BE2C (cell line): ENCODE results near the gene GALR2.

ENCODE experiments used
- DNase-seq: peaks from one replicate; pipeline ENCODE4 v3.0.0-alpha.2; 2020
- H3K27me3 ChIP-seq: fragments of 250-450 bp; sonication (Bioruptor Pico); 2 replicates; pipeline ENCODE4 v1.5.1; 2020; ENCODE audit warnings: mild to moderate bottlenecking
- H3K36me3 ChIP-seq: fragments of 250-450 bp; sonication (Bioruptor Pico); 2 replicates; pipeline ENCODE4 v1.5.1; 2020; ENCODE audit warnings: mild to moderate bottlenecking
- H3K4me1 ChIP-seq: fragments of 250-450 bp; sonication (Bioruptor Pico); 2 replicates; pipeline ENCODE4 v1.5.1; 2020
- H3K4me3 ChIP-seq: 2 replicates; pipeline ENCODE4 v1.5.1; 2011; ENCODE audit warnings: low read depth, low read length
- H3K9me3 ChIP-seq: fragments of 250-450 bp; sonication (Bioruptor Pico); 2 replicates; pipeline ENCODE4 v1.5.1; 2020
- CTCF ChIP-seq: IDR thresholded peaks from 2 replicates; pipeline ENCODE4 v1.5.1; 2012; ENCODE audit warnings: mild to moderate bottlenecking, low read depth, low read length

Gene GALR2

GRCh38 chr17:76049836-76050537 lies 24.6 kb upstream of the GALR2 start:
- DNase-seq, result no peak
- no peaks in the 10 kb centered on the region for H3K27me3 ChIP-seq
- no peaks in the 10 kb centered on the region for H3K9me3 ChIP-seq
- peaks cover 64% of the 10 kb centered on the region for H3K36me3 ChIP-seq
- no peaks in the 10 kb centered on the region for H3K4me1 ChIP-seq
- no peak for TF ChIP-seq CTCF
- H3K4me3 ChIP-seq, result no peak overlapping the region

- Histone ChIP-seq H3K9me3 (no peaks in the 10 kb centered on the region), H3K4me3 (no peak overlapping the region), H3K27me3 (no peaks in the 10 kb centered on the region), H3K4me1 (no peaks in the 10 kb centered on the region), H3K36me3 (peaks cover 61% of the 10 kb centered on the region)
- DNase-seq, result no peak
- no peak for TF ChIP-seq CTCF
These were observed 23.8 kb upstream of the GALR2 start for GRCh38 chr17:76050538-76051467.

- peaks cover 66% of the 10 kb centered on the region for H3K36me3 ChIP-seq
- H3K4me1 ChIP-seq, result no peaks in the 10 kb centered on the region
- no peaks in the 10 kb centered on the region for H3K27me3 ChIP-seq
- DNase-seq, result no peak
- H3K9me3 ChIP-seq, result no peaks in the 10 kb centered on the region
- no peak overlapping the region for H3K4me3 ChIP-seq
- no peak for TF ChIP-seq CTCF
These were observed 23.0 kb upstream of the GALR2 start for GRCh38 chr17:76051561-76051960.

- H3K27me3 ChIP-seq, result no peaks in the 10 kb centered on the region
- H3K9me3 ChIP-seq, result no peaks in the 10 kb centered on the region
- no peak for TF ChIP-seq CTCF
- H3K36me3 ChIP-seq, result peaks cover 68% of the 10 kb centered on the region
- DNase-seq, result no peak
- H3K4me1 ChIP-seq, result no peaks in the 10 kb centered on the region
- no peak overlapping the region for H3K4me3 ChIP-seq
These were observed 21.1 kb upstream of the GALR2 start for GRCh38 chr17:76053246-76054111.

- DNase-seq, result no peak
- H3K27me3 ChIP-seq, result no peaks in the 10 kb centered on the region
- no peak overlapping the region for H3K4me3 ChIP-seq
- H3K9me3 ChIP-seq, result no peaks in the 10 kb centered on the region
- no peak for TF ChIP-seq CTCF
- no peaks in the 10 kb centered on the region for H3K4me1 ChIP-seq
- H3K36me3 ChIP-seq, result peaks cover 68% of the 10 kb centered on the region
These were observed 20.5 kb upstream of the GALR2 start for GRCh38 chr17:76054112-76054476.
